GM12873 (cell line): ENCODE results near the gene PIGT.

Experiments
- CTCF ChIP-seq: IDR thresholded peaks from 2 replicates; pipeline ENCODE4 v1.5.1; 2012; ENCODE audit warnings: low read depth, mild to moderate bottlenecking, moderate library complexity, low read length, control low read depth; ENCODE audit not compliant: insufficient read depth; ENCODE audit errors: missing control alignments

Gene PIGT

GRCh38 chr20:45433316-45433715 is 17.4 kb downstream of the PIGT start:
- TF ChIP-seq CTCF = no peak

- no peak for TF ChIP-seq CTCF
Observed at GRCh38 chr20:45433976-45434375, 18.0 kb downstream of the PIGT start.

- peak; percentile 96 for TF ChIP-seq CTCF
Observed at GRCh38 chr20:45436732-45437485, 21.0 kb downstream of the PIGT start.

GRCh38 chr20:45440424-45440823 is 24.5 kb downstream of the PIGT start:
- TF ChIP-seq CTCF = no peak

GRCh38 chr20:45440891-45441685 is 25.1 kb downstream of the PIGT start:
- TF ChIP-seq CTCF = no peak

GRCh38 chr20:45441746-45442145 is 25.8 kb downstream of the PIGT start:
- TF ChIP-seq CTCF = no peak

- TF ChIP-seq CTCF = no peak
Observed at GRCh38 chr20:45444050-45444449, 28.1 kb downstream of the PIGT start.
